Osteoblast (primary cell): ENCODE data around the gene DNMT1. TPM values are rescaled to one million over a fixed set of nuclear protein-coding genes. Genes with fewer than 3 reads are reported as not detected.

ENCODE experiments used
- DNase-seq: peaks from one replicate; pipeline ENCODE4 v3.0.0; 2011; ENCODE audit warnings: low spot score, mixed read lengths; ENCODE audit not compliant: insufficient read length; ENCODE audit errors: missing footprints
- H2AFZ ChIP-seq: 2 replicates; pipeline ENCODE4 v1.6.0; 2011; ENCODE audit warnings: mild to moderate bottlenecking, low read length
- H3K27ac ChIP-seq: 2 replicates; pipeline ENCODE4 v1.5.1; 2011; ENCODE audit warnings: mild to moderate bottlenecking, low read depth, low read length, moderate library complexity
- H3K27me3 ChIP-seq: 2 replicates; pipeline ENCODE4 v1.6.0; 2012; ENCODE audit warnings: mild to moderate bottlenecking, control low read depth, inconsistent platforms, low read length, moderate library complexity; ENCODE audit not compliant: insufficient read depth
- H3K36me3 ChIP-seq: 2 replicates; pipeline ENCODE4 v1.5.1; 2011; ENCODE audit warnings: mild to moderate bottlenecking, low read length, control low read depth, moderate library complexity; ENCODE audit not compliant: insufficient read depth
- H3K4me1 ChIP-seq: 2 replicates; pipeline ENCODE4 v1.5.1; 2011; ENCODE audit warnings: mild to moderate bottlenecking, low read length, control low read depth, moderate library complexity; ENCODE audit not compliant: insufficient read depth
- H3K4me2 ChIP-seq: 2 replicates; pipeline ENCODE4 v1.6.0; 2011; ENCODE audit warnings: mild to moderate bottlenecking, low read length; ENCODE audit not compliant: insufficient read depth
- H3K4me3 ChIP-seq: fragments of 200-600 bp; sonication (generic); 3 replicates; pipeline ENCODE4 v1.5.1; 2012; ENCODE audit warnings: mild to moderate bottlenecking, low read length, inconsistent platforms; ENCODE audit not compliant: insufficient read depth
- H3K79me2 ChIP-seq: 2 replicates; pipeline ENCODE4 v1.6.0; 2012; ENCODE audit warnings: mild to moderate bottlenecking, low read length, control low read depth, inconsistent platforms; ENCODE audit not compliant: insufficient read depth
- H3K9me3 ChIP-seq: 2 replicates; pipeline ENCODE4 v1.5.1; 2011; ENCODE audit warnings: low read depth, low read length, control low read depth
- H4K20me1 ChIP-seq: 2 replicates; pipeline ENCODE4 v1.6.0; 2012; ENCODE audit warnings: mild to moderate bottlenecking, low read length, control low read depth; ENCODE audit not compliant: insufficient read depth
- CTCF ChIP-seq: IDR thresholded peaks from 2 replicates; pipeline ENCODE4 v1.5.1; 2011; ENCODE audit warnings: mild to moderate bottlenecking, low read depth, low read length, moderate library complexity; ENCODE audit errors: extremely low read depth
- total RNA-seq: library from RNA; depleted of rRNA; stranded (reverse); fragments of >200 nt; gene quantifications from 2 replicates; pipeline ENCODE4 v1.2.3, GENCODE V29; 2012

The DNMT1 gene
- total RNA-seq, 1 donor: 33.7 TPM

- Histone ChIP-seq H3K27ac (no peak overlapping the region), H2AFZ (no peak overlapping the region), H3K27me3 (no peaks in the 10 kb centered on the region), H3K36me3 (peaks cover 4% of the 10 kb centered on the region), H3K4me3 (no peak overlapping the region), H3K4me1 (peaks cover 9% of the 10 kb centered on the region), H3K9me3 (no peaks in the 10 kb centered on the region), H4K20me1 (peaks cover 24% of the 10 kb centered on the region), H3K4me2 (no peak overlapping the region), H3K79me2 (peaks cover 18% of the 10 kb centered on the region)
- no peak for DNase-seq
- no peak for TF ChIP-seq CTCF
Measured at GRCh38 chr19:10226021-10226375, 31.2 kb upstream of the DNMT1 start.

GRCh38 chr19:10224337-10224736 is 29.6 kb upstream of the DNMT1 start:
- H3K27me3 ChIP-seq: no peaks in the 10 kb centered on the region
- peaks cover 10% of the 10 kb centered on the region for H3K79me2 ChIP-seq
- peaks cover 4% of the 10 kb centered on the region for H3K36me3 ChIP-seq
- peaks cover 17% of the 10 kb centered on the region for H4K20me1 ChIP-seq
- H3K4me2 ChIP-seq: no peak overlapping the region
- no peak overlapping the region for H3K4me3 ChIP-seq
- H3K27ac ChIP-seq: no peak overlapping the region
- DNase-seq: no peak
- no peak overlapping the region for H2AFZ ChIP-seq
- no peaks in the 10 kb centered on the region for H3K9me3 ChIP-seq
- peaks cover 5% of the 10 kb centered on the region for H3K4me1 ChIP-seq
- TF ChIP-seq CTCF: no peak

- Histone ChIP-seq H3K9me3 (no peaks in the 10 kb centered on the region), H3K27ac (no peak overlapping the region), H3K27me3 (no peaks in the 10 kb centered on the region), H2AFZ (no peak overlapping the region), H3K4me2 (no peak overlapping the region), H4K20me1 (peaks cover 13% of the 10 kb centered on the region), H3K4me3 (no peak overlapping the region), H3K79me2 (peaks cover 10% of the 10 kb centered on the region), H3K4me1 (peaks cover 5% of the 10 kb centered on the region), H3K36me3 (peaks cover 4% of the 10 kb centered on the region)
- DNase-seq: peak; percentile 8
- TF ChIP-seq CTCF: no peak
Measured at GRCh38 chr19:10223488-10224213, 28.9 kb upstream of the DNMT1 start.

- no peak overlapping the region for H3K4me2 ChIP-seq
- DNase-seq: no peak
- H3K27ac ChIP-seq: no peak overlapping the region
- H3K79me2 ChIP-seq: peaks cover 5% of the 10 kb centered on the region
- H3K4me3 ChIP-seq: no peak overlapping the region
- peaks cover 9% of the 10 kb centered on the region for H4K20me1 ChIP-seq
- H3K4me1 ChIP-seq: peaks cover 5% of the 10 kb centered on the region
- H3K36me3 ChIP-seq: peaks cover 4% of the 10 kb centered on the region
- H2AFZ ChIP-seq: no peak overlapping the region
- no peak for TF ChIP-seq CTCF
- no peaks in the 10 kb centered on the region for H3K9me3 ChIP-seq
- no peaks in the 10 kb centered on the region for H3K27me3 ChIP-seq
Measured at GRCh38 chr19:10222201-10222890, 27.6 kb upstream of the DNMT1 start.
